Measurements from ENCODE around the gene PSENEN. TPM values are rescaled to one million over a fixed set of nuclear protein-coding genes. Genes with fewer than 3 reads are reported as not detected.

PSENEN gene
- total RNA-seq, 1 experiment from 2014 or later = 69.7 TPM

DNA sequence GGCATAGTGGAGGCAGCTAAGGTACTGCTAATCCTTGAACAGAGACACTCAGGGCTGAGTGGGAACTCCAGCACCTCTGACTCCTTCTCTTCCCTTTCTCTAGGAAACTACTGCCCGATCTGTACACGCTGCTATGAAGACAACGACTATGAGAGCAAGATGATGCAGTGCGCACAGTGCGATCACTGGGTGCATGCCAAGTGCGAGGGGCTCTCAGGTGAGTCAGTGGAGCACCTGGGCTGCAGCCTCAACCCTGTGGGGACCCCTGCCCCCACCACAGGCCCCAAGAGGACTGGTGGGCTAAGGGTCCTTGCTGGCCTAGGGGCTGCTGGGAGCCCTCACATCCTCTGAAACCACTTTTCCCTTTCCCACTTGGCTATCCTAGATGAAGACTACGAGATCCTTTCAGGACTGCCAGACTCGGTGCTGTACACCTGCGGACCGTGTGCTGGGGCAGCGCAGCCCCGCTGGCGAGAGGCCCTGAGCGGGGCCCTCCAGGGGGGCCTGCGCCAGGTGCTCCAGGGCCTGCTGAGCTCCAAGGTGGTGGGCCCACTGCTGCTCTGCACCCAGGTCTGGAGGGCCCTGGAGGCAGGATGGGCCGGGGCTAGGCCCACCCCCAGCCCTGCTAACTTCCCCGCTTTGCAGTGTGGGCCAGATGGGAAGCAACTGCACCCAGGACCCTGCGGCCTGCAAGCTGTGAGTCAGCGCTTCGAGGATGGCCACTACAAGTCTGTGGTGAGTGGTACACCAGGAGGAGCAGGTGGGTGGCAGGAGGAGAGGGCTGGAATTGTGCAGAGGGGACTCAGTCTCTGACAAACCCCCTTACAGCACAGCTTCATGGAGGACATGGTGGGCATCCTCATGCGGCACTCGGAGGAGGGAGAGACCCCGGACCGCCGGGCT is 18.1 kb upstream of the PSENEN start:
- Histone ChIP-seq H3K14ac (ENCODE audit: insufficient read depth, low read length) (no peak overlapping the region), H2AK5ac (ENCODE audit: insufficient read length, low read length) (no peak overlapping the region), H4K20me1 (ENCODE audit: control insufficient read depth, insufficient read depth, insufficient read length) (no peaks in the 10 kb centered on the region), H4K5ac (ENCODE audit: insufficient read length, low read depth, low read length) (no peak overlapping the region), H3K27me3 (ENCODE audit: insufficient read depth, low read length) (no peaks in the 10 kb centered on the region), H3K23me2 (ENCODE audit: insufficient read length, low read depth, low read length, poor library complexity, severe bottlenecking) (no peaks in the 10 kb centered on the region), H2BK12ac (ENCODE audit: insufficient read length, low read depth, low read length) (no peak overlapping the region), H3K9ac (ENCODE audit: extremely low read depth, insufficient read length, low read length) (no peak overlapping the region), H3K23ac (ENCODE audit: insufficient read length, low read depth, low read length) (no peak overlapping the region), H3K27ac (ENCODE audit: insufficient read length, low read depth, low read length) (no peak overlapping the region), H3K79me2 (ENCODE audit: insufficient read depth, low read length) (no peaks in the 10 kb centered on the region), H4K8ac (replicated peaks; ENCODE audit: insufficient read length, low read depth, low read length) (no peak overlapping the region), H4K91ac (ENCODE audit: insufficient read length, low read depth, low read length) (no peak overlapping the region), H2BK5ac (ENCODE audit: insufficient read length, low read length) (no peak overlapping the region), H3K4ac (ENCODE audit: low read depth, low read length) (no peak overlapping the region), H3K18ac (ENCODE audit: insufficient read length, low read depth, low read length) (no peak overlapping the region), H2BK15ac (ENCODE audit: low read depth, low read length) (no peak overlapping the region), H2BK120ac (ENCODE audit: low read depth, low read length, poor library complexity, severe bottlenecking) (no peak overlapping the region), H2AFZ (ENCODE audit: low read length) (no peak overlapping the region), H3K4me1 (ENCODE audit: insufficient read depth, low read length) (no peaks in the 10 kb centered on the region), H3K56ac (ENCODE audit: insufficient read length, low read depth, low read length) (no peak overlapping the region), H3K79me1 (ENCODE audit: insufficient read depth, low read depth, low read length, poor library complexity, severe bottlenecking) (no peaks in the 10 kb centered on the region), H3K9me3 (ENCODE audit: control insufficient read depth, low read depth, low read length) (no peaks in the 10 kb centered on the region), H3K4me2 (ENCODE audit: insufficient read depth, insufficient read length, low read length) (no peak overlapping the region), H2BK20ac (ENCODE audit: low read depth, low read length, poor library complexity, severe bottlenecking) (no peak overlapping the region), H3T11ph (ENCODE audit: low read length) (no peak overlapping the region)
- Mint-ChIP-seq H3K27ac (no peak overlapping the region), H3K36me3 (ENCODE audit: insufficient read depth in 1 of 3, low read depth in 3 of 3) (peaks cover 67 to 94% (median 92%) of the 10 kb centered on the region in 3 experiments), H3K27me3 (ENCODE audit: low read depth) (no peaks in the 10 kb centered on the region; the same call in 1 of the 2 replicates), H3K9me3 (no peaks in the 10 kb centered on the region), H3K4me3 (no peak overlapping the region), H3K4me1 (no peaks in the 10 kb centered on the region)
- WGBS (ENCODE audit: extremely low coverage, insufficient read length, low lambda C conversion rate) = no CpG with 5 or more reads among the region's 25 CpGs
- no peak for DNase-seq
- no peak for TF ChIP-seq CTCF (conservative IDR thresholded peaks at IDR 0.05)
